Omental fat pad (tissue), 4 donors: Measurements from ENCODE around the gene MECP2. TPM values are rescaled to one million over a fixed set of nuclear protein-coding genes. Genes with fewer than 3 reads are reported as not detected.

ENCODE experiments used
- ATAC-seq: fragments of 150-250 bp; one replicate; pipeline ENCODE4 v1.9.1; 2016; ENCODE audit warnings: mild to moderate bottlenecking, moderate library complexity; ENCODE audit not compliant: low FRiP score
- DNase-seq: peaks from one replicate; pipeline ENCODE4 v3.0.0-alpha.2; 2019; ENCODE audit warnings: low spot score
- CTCF ChIP-seq, 3 donors: fragments of 450-650 bp; IDR thresholded peaks; one replicate each; pipeline ENCODE4 v1.5.1; 2016 to 2017; ENCODE audit warnings: antibody characterized with exemption in 3 of 3, mild to moderate bottlenecking in 3 of 3, moderate library complexity in 2 of 3
- total RNA-seq, 4 donors: library from RNA; depleted of rRNA; stranded (reverse); fragments of >200 nt; gene quantifications; one replicate each; pipeline ENCODE4 v1.1.0, GENCODE V29; 2016

MECP2 gene
- total RNA-seq, 4 donors from 2014 or later, result 48.8 to 66.7 (median 56.0) TPM

GRCh38 chrX:154136627-154137161 is 39.2 kb upstream of the MECP2 start:
- ATAC-seq, result peak; percentile 84
- TF ChIP-seq CTCF (IDR thresholded peaks at IDR 0.05), result peak in 1 of 3 donors; percentile 71

GRCh38 chrX:154135458-154136229 is 38.1 kb upstream of the MECP2 start:
- no peak for ATAC-seq
- no peak for DNase-seq
- TF ChIP-seq CTCF (IDR thresholded peaks at IDR 0.05), result no peak

More at GRCh38 chrX:154136627-154137161, 39.2 kb upstream of the MECP2 start:
- DNase-seq, result peak; percentile 46

- no peak for TF ChIP-seq CTCF (IDR thresholded peaks at IDR 0.05)
- no peak for DNase-seq
- ATAC-seq, result no peak
These were observed 34.8 kb upstream of the MECP2 start for GRCh38 chrX:154132366-154132765.

- ATAC-seq (no peak), DNase-seq (no peak)
- no peak for TF ChIP-seq CTCF (IDR thresholded peaks at IDR 0.05)
These were observed 34.4 kb upstream of the MECP2 start for GRCh38 chrX:154131955-154132354.

- no peak for DNase-seq
- no peak for TF ChIP-seq CTCF (IDR thresholded peaks at IDR 0.05)
- ATAC-seq, result no peak
These were observed 28.6 kb upstream of the MECP2 start for GRCh38 chrX:154126101-154126500.

GRCh38 chrX:154125391-154126040 is 28.0 kb upstream of the MECP2 start:
- DNase-seq (no peak), ATAC-seq (no peak)

More at GRCh38 chrX:154125391-154126040, 28.0 kb upstream of the MECP2 start:
- TF ChIP-seq CTCF (IDR thresholded peaks at IDR 0.05), result no peak
